HL-60 (cell line): Measurements from ENCODE around the gene STUM.

Source experiments
- DNase-seq, 2 experiments: peaks; one replicate each; pipeline ENCODE4 v3.0.0-alpha.2; 2010 to 2020; ENCODE audit warnings: low read depth in 1 of 2, low spot score in 1 of 2
- H3K27ac ChIP-seq: fragments of 250-450 bp; sonication (Bioruptor Pico); replicated peaks from 2 replicates; pipeline ENCODE4 v1.5.1; 2020; ENCODE audit warnings: mild to moderate bottlenecking, moderate library complexity
- H3K27me3 ChIP-seq: fragments of 250-450 bp; sonication (Bioruptor Pico); 2 replicates; pipeline ENCODE4 v1.5.1; 2021; ENCODE audit warnings: mild to moderate bottlenecking, moderate library complexity; ENCODE audit not compliant: insufficient read depth, poor library complexity, severe bottlenecking
- H3K4me3 ChIP-seq: replicated peaks from 2 replicates; pipeline ENCODE4 v1.5.1; 2011; ENCODE audit warnings: mild to moderate bottlenecking, control low read depth, low read length; ENCODE audit not compliant: insufficient read depth
- GABPA ChIP-seq: IDR thresholded peaks from 2 replicates; pipeline ENCODE4 v1.6.1; 2012; ENCODE audit warnings: low read depth
- POLR2AphosphoS5 ChIP-seq: IDR thresholded peaks from 2 replicates; pipeline ENCODE4 v1.6.1; 2012; ENCODE audit warnings: low read depth
- SPI1 ChIP-seq: IDR thresholded peaks from 2 replicates; pipeline ENCODE4 v1.6.1; 2012; ENCODE audit warnings: low read depth, mild to moderate bottlenecking, borderline replicate concordance
- TF ChIP-seq, protein P1 (sequence below): IDR thresholded peaks from one replicate; pipeline ENCODE4 v1.5.1; 2011; ENCODE audit warnings: low read length, control low read depth, inconsistent platforms; ENCODE audit not compliant: insufficient read depth
- TF ChIP-seq, protein P2 (sequence below): IDR thresholded peaks from 2 replicates; pipeline ENCODE4 v1.6.1; 2012; ENCODE audit warnings: low read depth; ENCODE audit not compliant: insufficient replicate concordance

Gene STUM

DNA sequence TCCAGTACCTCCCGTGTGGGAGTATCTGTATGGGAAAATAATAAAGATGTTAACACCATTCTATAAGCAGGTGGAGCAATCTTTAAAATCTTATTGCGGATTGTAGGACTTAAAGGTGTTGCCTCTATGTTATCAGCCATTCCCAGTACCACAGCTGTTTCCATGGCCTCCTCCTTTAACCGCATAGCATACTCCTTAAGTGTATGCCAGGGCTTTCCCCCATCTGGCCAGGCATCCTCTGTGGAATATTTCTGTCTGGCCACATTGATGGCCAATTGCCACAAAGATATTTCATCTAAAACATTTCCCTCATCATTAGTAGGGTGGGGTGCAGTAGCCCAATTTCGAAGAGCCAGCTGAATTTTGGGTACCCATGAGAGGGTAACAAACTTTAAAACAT, 7.3 kb upstream of the STUM start:
- DNase-seq, result no peak
- Histone ChIP-seq H3K27ac (no peak overlapping the region), H3K4me3 (no peak overlapping the region), H3K27me3 (peaks cover 23% of the 10 kb centered on the region)
- TF ChIP-seq GABPA (no peak), SPI1 (no peak), POLR2AphosphoS5 (no peak)
- TF ChIP-seq, protein P1, sequence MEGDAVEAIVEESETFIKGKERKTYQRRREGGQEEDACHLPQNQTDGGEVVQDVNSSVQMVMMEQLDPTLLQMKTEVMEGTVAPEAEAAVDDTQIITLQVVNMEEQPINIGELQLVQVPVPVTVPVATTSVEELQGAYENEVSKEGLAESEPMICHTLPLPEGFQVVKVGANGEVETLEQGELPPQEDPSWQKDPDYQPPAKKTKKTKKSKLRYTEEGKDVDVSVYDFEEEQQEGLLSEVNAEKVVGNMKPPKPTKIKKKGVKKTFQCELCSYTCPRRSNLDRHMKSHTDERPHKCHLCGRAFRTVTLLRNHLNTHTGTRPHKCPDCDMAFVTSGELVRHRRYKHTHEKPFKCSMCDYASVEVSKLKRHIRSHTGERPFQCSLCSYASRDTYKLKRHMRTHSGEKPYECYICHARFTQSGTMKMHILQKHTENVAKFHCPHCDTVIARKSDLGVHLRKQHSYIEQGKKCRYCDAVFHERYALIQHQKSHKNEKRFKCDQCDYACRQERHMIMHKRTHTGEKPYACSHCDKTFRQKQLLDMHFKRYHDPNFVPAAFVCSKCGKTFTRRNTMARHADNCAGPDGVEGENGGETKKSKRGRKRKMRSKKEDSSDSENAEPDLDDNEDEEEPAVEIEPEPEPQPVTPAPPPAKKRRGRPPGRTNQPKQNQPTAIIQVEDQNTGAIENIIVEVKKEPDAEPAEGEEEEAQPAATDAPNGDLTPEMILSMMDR, result no peak
- TF ChIP-seq, protein P2, sequence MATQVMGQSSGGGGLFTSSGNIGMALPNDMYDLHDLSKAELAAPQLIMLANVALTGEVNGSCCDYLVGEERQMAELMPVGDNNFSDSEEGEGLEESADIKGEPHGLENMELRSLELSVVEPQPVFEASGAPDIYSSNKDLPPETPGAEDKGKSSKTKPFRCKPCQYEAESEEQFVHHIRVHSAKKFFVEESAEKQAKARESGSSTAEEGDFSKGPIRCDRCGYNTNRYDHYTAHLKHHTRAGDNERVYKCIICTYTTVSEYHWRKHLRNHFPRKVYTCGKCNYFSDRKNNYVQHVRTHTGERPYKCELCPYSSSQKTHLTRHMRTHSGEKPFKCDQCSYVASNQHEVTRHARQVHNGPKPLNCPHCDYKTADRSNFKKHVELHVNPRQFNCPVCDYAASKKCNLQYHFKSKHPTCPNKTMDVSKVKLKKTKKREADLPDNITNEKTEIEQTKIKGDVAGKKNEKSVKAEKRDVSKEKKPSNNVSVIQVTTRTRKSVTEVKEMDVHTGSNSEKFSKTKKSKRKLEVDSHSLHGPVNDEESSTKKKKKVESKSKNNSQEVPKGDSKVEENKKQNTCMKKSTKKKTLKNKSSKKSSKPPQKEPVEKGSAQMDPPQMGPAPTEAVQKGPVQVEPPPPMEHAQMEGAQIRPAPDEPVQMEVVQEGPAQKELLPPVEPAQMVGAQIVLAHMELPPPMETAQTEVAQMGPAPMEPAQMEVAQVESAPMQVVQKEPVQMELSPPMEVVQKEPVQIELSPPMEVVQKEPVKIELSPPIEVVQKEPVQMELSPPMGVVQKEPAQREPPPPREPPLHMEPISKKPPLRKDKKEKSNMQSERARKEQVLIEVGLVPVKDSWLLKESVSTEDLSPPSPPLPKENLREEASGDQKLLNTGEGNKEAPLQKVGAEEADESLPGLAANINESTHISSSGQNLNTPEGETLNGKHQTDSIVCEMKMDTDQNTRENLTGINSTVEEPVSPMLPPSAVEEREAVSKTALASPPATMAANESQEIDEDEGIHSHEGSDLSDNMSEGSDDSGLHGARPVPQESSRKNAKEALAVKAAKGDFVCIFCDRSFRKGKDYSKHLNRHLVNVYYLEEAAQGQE, result no peak

DNA sequence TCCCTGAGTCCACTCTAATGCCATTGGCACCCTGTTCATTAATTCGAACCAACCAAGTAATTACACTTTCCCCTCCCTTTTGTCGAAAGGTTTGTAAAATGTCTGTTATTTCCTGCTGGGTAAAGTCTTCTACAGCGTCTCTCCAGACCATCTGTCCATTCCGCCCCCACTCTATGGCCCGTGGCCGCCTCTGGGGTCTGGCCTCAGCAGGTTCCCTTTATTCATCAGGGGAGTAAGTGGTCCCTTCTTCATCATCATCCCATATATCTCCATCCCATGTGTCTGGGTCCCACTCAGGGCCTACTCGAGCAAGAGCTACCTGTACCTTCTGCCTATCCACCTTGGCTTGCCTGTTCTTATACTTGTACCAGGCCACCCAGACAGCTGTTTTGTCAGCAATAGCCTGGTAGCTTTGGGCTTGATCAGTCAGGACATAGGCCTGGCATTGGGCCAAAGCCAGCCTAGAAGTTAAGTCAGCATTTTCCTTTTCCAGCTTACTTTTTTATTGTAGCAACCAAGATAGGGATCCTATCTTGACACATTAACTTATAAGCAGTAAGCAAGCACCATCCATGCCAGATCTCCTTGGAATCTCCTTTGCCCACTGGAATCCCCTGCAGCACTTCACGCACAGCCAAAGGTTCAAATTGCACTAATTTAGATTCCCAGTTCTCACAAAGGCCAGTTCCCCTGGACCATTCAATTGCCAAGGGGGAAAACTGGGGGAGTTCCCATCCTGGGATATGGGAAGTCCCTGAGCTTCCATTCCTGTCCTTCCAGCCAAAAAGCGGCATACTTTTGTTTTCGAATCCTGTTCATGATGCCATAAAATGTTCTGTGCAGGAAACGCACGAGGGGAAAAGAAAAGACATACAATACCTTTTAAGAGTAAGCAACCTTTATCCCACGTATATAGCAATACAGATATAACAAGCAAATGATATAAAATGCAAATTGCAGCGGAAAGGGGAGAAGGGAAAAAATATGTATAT, 6.6 kb upstream of the STUM start:
- no peak overlapping the region for H3K4me3 ChIP-seq
- TF ChIP-seq, protein P2, result no peak
- TF ChIP-seq, protein P1, result no peak
- no peak for TF ChIP-seq POLR2AphosphoS5
- TF ChIP-seq SPI1, result no peak
- TF ChIP-seq GABPA, result no peak
- H3K27ac ChIP-seq, result no peak overlapping the region
- H3K27me3 ChIP-seq, result peaks cover 24% of the 10 kb centered on the region
- no peak for DNase-seq

DNA sequence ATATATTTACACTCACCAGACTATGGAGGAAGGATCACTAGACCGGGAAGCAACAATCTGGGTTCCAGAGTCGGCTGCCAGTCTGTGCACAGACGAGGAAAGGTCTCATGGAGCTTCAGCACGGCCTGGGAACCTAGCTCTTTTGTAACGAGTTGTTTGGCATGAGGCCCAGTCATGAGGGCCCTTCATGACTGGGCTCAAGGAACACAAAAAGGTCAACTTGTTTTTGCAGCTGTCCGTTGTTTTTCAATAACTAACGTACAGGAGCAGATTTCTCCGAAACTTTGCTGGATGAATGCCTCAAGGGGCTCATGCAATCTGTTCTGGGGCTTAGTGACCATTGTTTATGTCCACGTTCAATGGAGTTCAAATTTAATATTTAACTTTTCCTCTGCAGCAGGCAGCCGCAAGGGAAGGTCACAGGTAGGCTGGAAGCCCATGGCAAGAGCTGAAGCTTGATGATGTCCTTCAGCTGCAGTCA, 5.9 kb upstream of the STUM start:
- Histone ChIP-seq H3K27ac (no peak overlapping the region), H3K27me3 (peaks cover 30% of the 10 kb centered on the region), H3K4me3 (no peak overlapping the region)
- no peak for DNase-seq
- no peak for TF ChIP-seq SPI1
- TF ChIP-seq POLR2AphosphoS5, result no peak
- no peak for TF ChIP-seq GABPA
- TF ChIP-seq, protein P2, result no peak
- TF ChIP-seq, protein P1, result no peak
